Measurements from ENCODE around the gene CSMD2.

Gene CSMD2

DNA sequence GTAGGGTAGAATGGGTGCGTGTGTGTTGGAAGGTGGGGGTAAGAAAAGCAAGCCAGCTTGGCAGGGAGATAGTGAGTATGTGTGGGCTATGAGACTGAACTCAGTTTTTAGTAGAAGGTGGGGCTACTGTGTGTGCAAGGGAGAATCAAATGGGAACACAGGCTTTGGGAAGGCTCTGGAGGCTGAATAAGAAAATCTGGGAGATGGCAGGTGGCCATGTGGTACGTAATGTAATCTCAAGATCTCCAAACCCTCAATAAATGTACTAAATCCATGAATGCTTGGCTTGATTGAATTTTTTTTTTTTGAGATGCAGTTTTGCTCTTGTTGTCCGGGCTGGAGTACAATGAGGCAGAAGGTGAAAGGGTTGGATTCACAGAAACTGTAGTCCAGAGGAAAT is 696.1 kb downstream of the CSMD2 start:
- no peak for TF ChIP-seq GLIS3 (CRISPR knock-in tag; IDR thresholded peaks at IDR 0.05)
- TF ChIP-seq, protein P1, sequence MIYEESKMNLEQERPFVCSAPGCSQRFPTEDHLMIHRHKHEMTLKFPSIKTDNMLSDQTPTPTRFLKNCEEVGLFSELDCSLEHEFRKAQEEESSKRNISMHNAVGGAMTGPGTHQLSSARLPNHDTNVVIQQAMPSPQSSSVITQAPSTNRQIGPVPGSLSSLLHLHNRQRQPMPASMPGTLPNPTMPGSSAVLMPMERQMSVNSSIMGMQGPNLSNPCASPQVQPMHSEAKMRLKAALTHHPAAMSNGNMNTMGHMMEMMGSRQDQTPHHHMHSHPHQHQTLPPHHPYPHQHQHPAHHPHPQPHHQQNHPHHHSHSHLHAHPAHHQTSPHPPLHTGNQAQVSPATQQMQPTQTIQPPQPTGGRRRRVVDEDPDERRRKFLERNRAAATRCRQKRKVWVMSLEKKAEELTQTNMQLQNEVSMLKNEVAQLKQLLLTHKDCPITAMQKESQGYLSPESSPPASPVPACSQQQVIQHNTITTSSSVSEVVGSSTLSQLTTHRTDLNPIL (CRISPR knock-in tag; IDR thresholded peaks at IDR 0.05; ENCODE audit: low read depth), result no peak
- no peak for TF ChIP-seq ZFP3 (CRISPR knock-in tag; IDR thresholded peaks at IDR 0.05)
- no peak for TF ChIP-seq ESRRG (CRISPR knock-in tag; IDR thresholded peaks at IDR 0.05)
- TF ChIP-seq PPARA (CRISPR knock-in tag; IDR thresholded peaks at IDR 0.05; ENCODE audit: borderline replicate concordance), result no peak
- TF ChIP-seq ZNF70 (CRISPR knock-in tag; IDR thresholded peaks at IDR 0.05), result no peak
- no peak for TF ChIP-seq ZNF565 (CRISPR knock-in tag; conservative IDR thresholded peaks at IDR 0.05; ENCODE audit: low read depth)
- no peak for TF ChIP-seq ZC3H10 (CRISPR knock-in tag; IDR thresholded peaks at IDR 0.05)
- no peak for TF ChIP-seq CSRNP3 (CRISPR knock-in tag; IDR thresholded peaks at IDR 0.05)
- TF ChIP-seq BACH2 (CRISPR knock-in tag; IDR thresholded peaks at IDR 0.05; ENCODE audit: borderline replicate concordance), result no peak
- no peak for TF ChIP-seq SNAI2 (CRISPR knock-in tag; IDR thresholded peaks at IDR 0.05)
- no peak for TF ChIP-seq TOX (CRISPR knock-in tag; IDR thresholded peaks at IDR 0.05; ENCODE audit: borderline replicate concordance)
- no peak for TF ChIP-seq ZFP30 (CRISPR knock-in tag; IDR thresholded peaks at IDR 0.05)
- TF ChIP-seq, protein P2, sequence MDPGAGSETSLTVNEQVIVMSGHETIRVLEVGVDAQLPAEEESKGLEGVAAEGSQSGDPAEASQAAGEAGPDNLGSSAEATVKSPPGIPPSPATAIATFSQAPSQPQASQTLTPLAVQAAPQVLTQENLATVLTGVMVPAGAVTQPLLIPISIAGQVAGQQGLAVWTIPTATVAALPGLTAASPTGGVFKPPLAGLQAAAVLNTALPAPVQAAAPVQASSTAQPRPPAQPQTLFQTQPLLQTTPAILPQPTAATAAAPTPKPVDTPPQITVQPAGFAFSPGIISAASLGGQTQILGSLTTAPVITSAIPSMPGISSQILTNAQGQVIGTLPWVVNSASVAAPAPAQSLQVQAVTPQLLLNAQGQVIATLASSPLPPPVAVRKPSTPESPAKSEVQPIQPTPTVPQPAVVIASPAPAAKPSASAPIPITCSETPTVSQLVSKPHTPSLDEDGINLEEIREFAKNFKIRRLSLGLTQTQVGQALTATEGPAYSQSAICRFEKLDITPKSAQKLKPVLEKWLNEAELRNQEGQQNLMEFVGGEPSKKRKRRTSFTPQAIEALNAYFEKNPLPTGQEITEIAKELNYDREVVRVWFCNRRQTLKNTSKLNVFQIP (CRISPR knock-in tag; IDR thresholded peaks at IDR 0.05; ENCODE audit: borderline replicate concordance, low read depth), result no peak
- TF ChIP-seq RARB (CRISPR knock-in tag; IDR thresholded peaks at IDR 0.05), result no peak
- TF ChIP-seq OSR1 (CRISPR knock-in tag; IDR thresholded peaks at IDR 0.05), result no peak
- TF ChIP-seq TCF4 (CRISPR knock-in tag; IDR thresholded peaks at IDR 0.05; ENCODE audit: borderline replicate concordance), result no peak
- no peak for TF ChIP-seq ISL1 (CRISPR knock-in tag; IDR thresholded peaks at IDR 0.05)
- TF ChIP-seq PATZ1 (CRISPR knock-in tag; IDR thresholded peaks at IDR 0.05; ENCODE audit: borderline replicate concordance), result no peak
- no peak for ATAC-seq

- ATAC-seq, result no peak
- TF ChIP-seq ARNTL (CRISPR knock-in tag; IDR thresholded peaks at IDR 0.05; ENCODE audit: borderline replicate concordance, low read depth), result no peak
These were observed 696.5 kb downstream of the CSMD2 start for GRCh38 chr1:33468531-33468930.

DNA sequence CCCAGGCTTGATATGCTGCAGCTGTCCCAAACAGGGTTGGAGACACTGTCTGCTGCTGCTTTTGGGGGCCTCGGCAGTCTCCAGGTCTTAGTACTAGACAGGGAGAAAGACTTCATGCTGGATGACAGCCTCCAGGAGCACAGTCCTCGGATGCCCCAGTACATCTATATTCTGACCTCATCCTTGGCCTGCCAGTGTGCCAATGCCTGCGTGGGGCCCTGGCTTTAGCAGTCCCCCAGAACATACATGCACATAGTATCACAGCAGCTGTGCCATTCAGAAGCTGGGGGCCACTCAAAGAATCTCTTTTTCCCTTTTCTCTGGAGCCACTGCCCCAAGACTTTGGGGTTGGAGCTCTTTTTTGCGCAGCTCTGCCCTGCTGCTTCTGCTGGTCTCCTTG is 697.0 kb downstream of the CSMD2 start:
- no peak for ATAC-seq
- TF ChIP-seq ZNF70 (CRISPR knock-in tag; IDR thresholded peaks at IDR 0.05) (no peak), BACH2 (CRISPR knock-in tag; IDR thresholded peaks at IDR 0.05; ENCODE audit: borderline replicate concordance) (no peak), TOX (CRISPR knock-in tag; IDR thresholded peaks at IDR 0.05; ENCODE audit: borderline replicate concordance) (no peak), ZC3H10 (CRISPR knock-in tag; IDR thresholded peaks at IDR 0.05) (no peak), TCF4 (CRISPR knock-in tag; IDR thresholded peaks at IDR 0.05; ENCODE audit: borderline replicate concordance) (no peak), ZFP3 (CRISPR knock-in tag; IDR thresholded peaks at IDR 0.05) (no peak), ARNTL (CRISPR knock-in tag; IDR thresholded peaks at IDR 0.05; ENCODE audit: borderline replicate concordance, low read depth) (no peak), RARB (CRISPR knock-in tag; IDR thresholded peaks at IDR 0.05) (no peak)
- TF ChIP-seq, protein P3, sequence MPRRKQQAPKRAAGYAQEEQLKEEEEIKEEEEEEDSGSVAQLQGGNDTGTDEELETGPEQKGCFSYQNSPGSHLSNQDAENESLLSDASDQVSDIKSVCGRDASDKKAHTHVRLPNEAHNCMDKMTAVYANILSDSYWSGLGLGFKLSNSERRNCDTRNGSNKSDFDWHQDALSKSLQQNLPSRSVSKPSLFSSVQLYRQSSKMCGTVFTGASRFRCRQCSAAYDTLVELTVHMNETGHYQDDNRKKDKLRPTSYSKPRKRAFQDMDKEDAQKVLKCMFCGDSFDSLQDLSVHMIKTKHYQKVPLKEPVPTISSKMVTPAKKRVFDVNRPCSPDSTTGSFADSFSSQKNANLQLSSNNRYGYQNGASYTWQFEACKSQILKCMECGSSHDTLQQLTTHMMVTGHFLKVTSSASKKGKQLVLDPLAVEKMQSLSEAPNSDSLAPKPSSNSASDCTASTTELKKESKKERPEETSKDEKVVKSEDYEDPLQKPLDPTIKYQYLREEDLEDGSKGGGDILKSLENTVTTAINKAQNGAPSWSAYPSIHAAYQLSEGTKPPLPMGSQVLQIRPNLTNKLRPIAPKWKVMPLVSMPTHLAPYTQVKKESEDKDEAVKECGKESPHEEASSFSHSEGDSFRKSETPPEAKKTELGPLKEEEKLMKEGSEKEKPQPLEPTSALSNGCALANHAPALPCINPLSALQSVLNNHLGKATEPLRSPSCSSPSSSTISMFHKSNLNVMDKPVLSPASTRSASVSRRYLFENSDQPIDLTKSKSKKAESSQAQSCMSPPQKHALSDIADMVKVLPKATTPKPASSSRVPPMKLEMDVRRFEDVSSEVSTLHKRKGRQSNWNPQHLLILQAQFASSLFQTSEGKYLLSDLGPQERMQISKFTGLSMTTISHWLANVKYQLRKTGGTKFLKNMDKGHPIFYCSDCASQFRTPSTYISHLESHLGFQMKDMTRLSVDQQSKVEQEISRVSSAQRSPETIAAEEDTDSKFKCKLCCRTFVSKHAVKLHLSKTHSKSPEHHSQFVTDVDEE (CRISPR knock-in tag; IDR thresholded peaks at IDR 0.05), result no peak

All from SK-N-SH treated with all-trans-retinoic acid at 6 μM for 48 hours (cell line).